ENCODE results near the gene GNG14. TPM values are rescaled to one million over a fixed set of nuclear protein-coding genes. Genes with fewer than 3 reads are reported as not detected.

GNG14 gene
- total RNA-seq, 1 donor from 2014 or later = 0.85 TPM

- H3K27me3 Mint-ChIP-seq = no peaks in the 10 kb centered on the region
- no peak overlapping the region for H3K27ac Mint-ChIP-seq
- TF ChIP-seq CTCF (conservative IDR thresholded peaks at IDR 0.05) = no peak
- H3K36me3 Mint-ChIP-seq = peaks cover 6% of the 10 kb centered on the region
- H3K9me3 Mint-ChIP-seq = no peaks in the 10 kb centered on the region
- no peak for DNase-seq (ENCODE audit: extremely low spot score, unreplicated experiment)
- H3K4me1 Mint-ChIP-seq (ENCODE audit: unreplicated experiment) = peaks cover 6% of the 10 kb centered on the region
- no peak overlapping the region for H3K4me3 Mint-ChIP-seq
These were observed 2.0 kb upstream of the GNG14 start for GRCh38 chr19:12685831-12686230.

DNA sequence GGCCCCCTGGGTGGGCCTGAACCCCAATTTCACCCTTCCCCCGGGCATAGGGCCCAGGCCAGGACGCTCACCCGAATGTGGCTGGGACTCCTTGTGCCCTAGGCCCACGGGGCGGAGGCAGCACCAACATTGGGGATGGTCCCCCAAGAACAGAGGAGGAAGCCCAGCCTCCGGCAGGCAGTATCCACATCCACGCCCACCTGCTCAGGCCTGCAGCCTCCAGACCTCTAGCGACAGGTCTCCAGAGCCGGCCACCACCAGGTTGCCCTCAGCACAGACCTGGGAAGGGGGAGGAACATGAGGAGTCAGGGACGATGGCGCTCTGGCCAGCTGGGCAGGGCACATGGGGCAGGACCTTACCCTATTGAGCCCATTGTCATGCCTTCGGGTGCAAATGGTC, 1.2 kb downstream of the GNG14 start:
- no peak for TF ChIP-seq CTCF (conservative IDR thresholded peaks at IDR 0.05)
- no peaks in the 10 kb centered on the region for H3K4me1 Mint-ChIP-seq (ENCODE audit: unreplicated experiment)
- no peak overlapping the region for H3K4me3 Mint-ChIP-seq
- DNase-seq (ENCODE audit: extremely low spot score, unreplicated experiment) = no peak
- no peaks in the 10 kb centered on the region for H3K27me3 Mint-ChIP-seq
- no peak overlapping the region for H3K27ac Mint-ChIP-seq
- no peaks in the 10 kb centered on the region for H3K36me3 Mint-ChIP-seq
- H3K9me3 Mint-ChIP-seq = no peaks in the 10 kb centered on the region

- no peak for DNase-seq (ENCODE audit: extremely low spot score, unreplicated experiment)
- Mint-ChIP-seq H3K4me1 (ENCODE audit: unreplicated experiment) (no peaks in the 10 kb centered on the region), H3K27ac (no peak overlapping the region), H3K9me3 (no peaks in the 10 kb centered on the region), H3K36me3 (no peaks in the 10 kb centered on the region), H3K27me3 (no peaks in the 10 kb centered on the region), H3K4me3 (no peak overlapping the region)
- TF ChIP-seq CTCF (conservative IDR thresholded peaks at IDR 0.05) = no peak
These were observed 1.9 kb downstream of the GNG14 start for GRCh38 chr19:12689581-12690216.

- H3K9me3 Mint-ChIP-seq = no peaks in the 10 kb centered on the region
- TF ChIP-seq CTCF (conservative IDR thresholded peaks at IDR 0.05) = no peak
These were observed 5.2 kb downstream of the GNG14 start for GRCh38 chr19:12692960-12693359.

GRCh38 chr19:12694641-12695040, 6.8 kb downstream of the GNG14 start:
- Mint-ChIP-seq H3K27me3 (no peaks in the 10 kb centered on the region), H3K4me3 (peak overlapping the region; percentile 82)
- no peak for DNase-seq (ENCODE audit: extremely low spot score, unreplicated experiment)

More at GRCh38 chr19:12692960-12693359, 5.2 kb downstream of the GNG14 start:
- peaks cover 7% of the 10 kb centered on the region for H3K4me1 Mint-ChIP-seq (ENCODE audit: unreplicated experiment)
- no peak overlapping the region for H3K27ac Mint-ChIP-seq
- no peak overlapping the region for H3K4me3 Mint-ChIP-seq
- H3K27me3 Mint-ChIP-seq = no peaks in the 10 kb centered on the region
- no peak for DNase-seq (ENCODE audit: extremely low spot score, unreplicated experiment)
- H3K36me3 Mint-ChIP-seq = no peaks in the 10 kb centered on the region

More at GRCh38 chr19:12694641-12695040, 6.8 kb downstream of the GNG14 start:
- H3K9me3 Mint-ChIP-seq = no peaks in the 10 kb centered on the region
- H3K4me1 Mint-ChIP-seq (ENCODE audit: unreplicated experiment) = peaks cover 7% of the 10 kb centered on the region
- peaks cover 4% of the 10 kb centered on the region for H3K36me3 Mint-ChIP-seq
- no peak overlapping the region for H3K27ac Mint-ChIP-seq
- TF ChIP-seq CTCF (conservative IDR thresholded peaks at IDR 0.05) = no peak

Measured in type B pancreatic cell (in vitro differentiated cells).